Dedifferentiated amniotic fluid mesenchymal stem cell (primary cell): ENCODE data around the gene IL16.
"Not testable (repeated sequence)": the region's sequence is repeated elsewhere in the genome, so short reads cannot be mapped to it uniquely, and the experiment has no call there.

Experiments
- DNase-seq: peaks from one replicate; pipeline ENCODE4 v3.0.0-alpha.2; 2016; ENCODE audit errors: extremely low spot score

The IL16 gene

GRCh38 chr15:81337713-81338157 is 141.1 kb downstream of the IL16 start:
- DNase-seq, result no peak

- DNase-seq, result peak; percentile 76
These were observed 141.7 kb downstream of the IL16 start for GRCh38 chr15:81338170-81339007.

DNA sequence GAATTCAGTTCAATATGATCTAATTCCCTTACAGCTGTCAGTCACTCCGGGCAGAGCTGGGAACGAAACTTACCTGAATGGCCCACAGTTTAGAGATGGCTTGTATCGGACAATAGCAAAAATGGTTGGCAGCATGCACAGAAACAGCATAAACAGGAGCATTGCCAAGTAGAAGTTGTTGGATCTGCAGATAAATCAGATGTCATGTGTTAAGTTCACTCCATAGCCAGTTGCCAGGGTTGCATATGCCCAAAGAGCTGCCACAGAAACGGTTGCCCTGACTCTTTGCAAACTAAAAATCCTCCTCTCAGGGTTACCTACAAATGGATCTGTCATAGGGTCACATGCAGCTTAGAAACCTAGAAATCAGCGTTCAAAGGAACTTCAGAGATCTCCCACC is 142.6 kb downstream of the IL16 start:
- no peak for DNase-seq

DNA sequence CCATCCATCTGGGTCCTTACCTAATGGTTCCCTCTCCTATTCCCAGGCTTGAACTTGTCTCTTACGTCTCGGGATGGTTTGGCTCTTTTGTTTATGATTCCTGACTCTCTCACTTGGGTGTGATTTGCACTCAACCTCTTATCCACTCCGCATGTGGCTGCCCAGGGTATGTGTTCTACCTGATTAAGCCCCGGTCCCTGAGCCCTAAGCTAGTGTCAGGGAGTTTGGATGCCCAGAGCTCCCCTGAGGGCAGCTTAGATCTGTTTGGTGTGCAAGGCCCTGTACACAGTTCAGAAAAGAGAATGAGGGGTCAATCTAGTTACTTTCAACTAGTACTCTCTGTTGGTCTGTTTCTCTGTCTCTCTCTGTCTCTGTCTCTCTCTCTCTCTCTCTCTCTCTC is 143.2 kb downstream of the IL16 start:
- DNase-seq, result no peak

DNA sequence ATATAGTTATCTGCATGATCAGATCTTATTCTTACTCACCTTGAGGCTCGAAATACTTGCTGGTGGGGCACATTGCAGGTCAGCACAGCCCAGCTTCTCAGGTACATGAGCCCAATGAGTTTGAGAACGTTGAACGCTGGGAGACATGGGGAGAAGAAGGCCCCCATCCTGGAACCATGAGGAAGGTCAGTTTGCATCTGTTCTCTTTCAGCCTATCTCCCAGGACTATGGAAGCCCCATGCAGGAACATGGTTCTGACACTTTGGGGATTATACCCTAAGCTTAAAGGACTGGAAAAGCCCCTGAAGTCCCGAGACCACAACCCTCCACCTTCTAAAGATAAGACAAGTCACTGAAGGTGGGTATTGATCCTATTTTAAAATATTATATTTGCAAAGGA is 144.7 kb downstream of the IL16 start:
- DNase-seq, result no peak

DNA sequence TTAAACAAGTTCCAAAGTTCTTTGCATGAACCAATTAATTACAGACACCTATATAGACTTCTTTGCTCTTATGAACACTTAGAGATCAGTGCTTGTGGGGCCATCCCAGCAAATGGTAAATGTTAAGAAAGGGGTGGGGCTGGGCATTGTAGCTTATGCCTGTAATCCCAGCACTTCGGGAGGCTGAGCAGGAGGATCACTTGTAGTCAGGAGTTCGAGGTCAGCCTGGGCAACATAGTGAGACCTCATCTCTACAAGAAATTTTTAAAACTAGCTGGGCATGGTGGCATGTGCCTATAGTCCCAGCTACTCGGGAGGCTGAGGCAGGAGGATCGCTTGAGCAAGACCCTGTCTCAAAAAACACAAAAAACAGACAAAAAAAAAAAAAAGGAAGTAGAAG is 146.7 kb downstream of the IL16 start:
- DNase-seq, result no peak

DNA sequence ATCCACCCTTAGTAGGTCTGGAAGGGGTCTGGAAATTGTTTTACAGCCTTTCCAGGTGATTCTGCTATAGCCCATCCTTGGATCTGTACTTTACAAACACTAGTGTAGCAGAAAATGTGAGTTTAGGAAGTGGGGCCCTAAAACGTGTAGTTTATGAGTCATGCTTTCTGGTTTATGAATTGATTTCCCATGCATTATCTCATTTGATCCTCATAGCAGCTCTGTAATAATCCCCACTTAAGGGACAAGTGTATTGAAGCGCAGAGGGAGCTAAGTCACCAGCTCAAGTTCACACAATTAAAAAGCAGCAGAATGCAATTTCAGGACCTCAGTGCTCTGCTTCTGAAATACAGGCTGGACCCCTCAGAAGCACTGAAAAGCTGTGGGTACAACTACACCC is 149.9 kb downstream of the IL16 start:
- no peak for DNase-seq

- DNase-seq, result no peak
These were observed 151.2 kb downstream of the IL16 start for GRCh38 chr15:81347910-81348309.

GRCh38 chr15:81348691-81349090 is 152.0 kb downstream of the IL16 start:
- DNase-seq, result not testable (repeated sequence)

DNA sequence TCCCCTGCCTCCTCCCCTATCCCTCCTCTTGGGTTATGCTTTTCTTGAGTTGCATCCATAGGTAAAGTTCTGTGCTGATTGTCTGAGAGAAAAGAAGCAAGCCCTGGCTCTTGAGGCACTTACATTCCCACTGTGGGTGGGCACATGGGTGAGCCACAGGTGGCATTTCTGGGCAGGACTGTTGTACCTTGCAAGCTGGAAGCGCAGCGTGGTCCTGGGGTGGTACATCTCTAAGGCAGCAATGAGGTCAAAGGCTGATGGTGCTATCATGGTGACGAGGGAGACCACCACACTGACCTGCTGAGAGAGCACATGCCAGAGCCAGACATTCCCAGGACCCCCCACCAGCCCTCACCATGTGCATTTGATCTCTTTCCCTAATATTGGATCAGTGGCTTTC is 152.6 kb downstream of the IL16 start:
- DNase-seq, result no peak

DNA sequence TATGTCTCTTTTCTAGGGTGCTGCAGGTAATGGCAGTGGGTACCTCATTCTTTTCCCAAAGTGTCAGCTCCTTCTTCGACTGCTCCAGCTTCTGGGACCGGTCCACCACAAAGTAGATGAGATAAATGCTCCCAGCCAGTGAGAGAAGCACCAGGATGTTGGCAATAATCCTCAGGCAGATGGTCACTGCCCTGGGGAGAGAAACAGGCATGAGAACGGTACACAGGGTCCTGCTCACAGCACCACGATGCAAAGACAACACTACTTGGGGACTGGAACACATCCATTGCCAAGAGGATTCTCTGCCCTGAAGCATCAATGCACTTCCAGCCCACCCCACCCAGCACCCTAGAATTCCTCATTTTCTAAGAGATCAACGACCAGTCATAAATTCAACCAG is 155.0 kb downstream of the IL16 start:
- DNase-seq, result no peak

DNA sequence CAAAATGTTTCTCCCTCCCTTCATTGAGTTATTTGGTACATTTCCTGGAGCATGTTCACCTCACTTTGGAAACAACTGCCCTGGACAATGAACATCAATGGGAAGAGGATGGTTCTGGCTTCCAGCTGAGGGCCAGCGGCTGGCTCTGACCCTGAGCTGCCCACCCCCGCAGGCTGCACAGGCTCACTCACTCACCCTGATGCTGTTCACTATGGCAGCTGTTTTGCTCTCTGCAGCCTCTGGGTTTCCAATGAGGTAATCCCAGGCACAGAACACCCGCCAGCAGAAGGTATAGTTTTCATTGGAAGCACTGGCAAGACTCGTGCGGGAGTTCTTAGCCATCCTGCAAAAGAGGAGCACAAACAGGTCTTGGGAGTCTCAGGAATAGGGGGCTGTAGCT is 159.6 kb downstream of the IL16 start:
- DNase-seq, result no peak

GRCh38 chr15:81357180-81357686 is 160.6 kb downstream of the IL16 start:
- DNase-seq, result no peak

DNA sequence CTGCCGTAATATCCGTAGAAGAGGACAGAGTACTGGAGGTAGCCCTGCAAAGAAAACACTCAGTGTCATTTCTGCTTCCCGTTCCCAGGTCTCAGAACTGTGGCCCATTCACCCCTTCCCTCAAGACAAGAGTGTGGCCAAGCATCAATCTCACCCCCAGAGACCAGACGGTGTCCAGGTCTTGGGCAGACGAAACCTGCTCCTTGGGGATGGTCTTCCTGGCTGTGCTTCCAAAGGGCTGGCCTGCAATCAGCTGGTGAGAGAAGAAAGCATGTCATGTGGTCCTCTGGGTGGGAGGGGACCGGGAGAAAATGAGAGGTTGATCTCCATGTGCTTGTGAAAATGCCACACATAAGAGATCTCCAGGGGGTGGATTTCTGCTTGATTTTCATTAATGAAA is 161.6 kb downstream of the IL16 start:
- DNase-seq, result no peak

DNA sequence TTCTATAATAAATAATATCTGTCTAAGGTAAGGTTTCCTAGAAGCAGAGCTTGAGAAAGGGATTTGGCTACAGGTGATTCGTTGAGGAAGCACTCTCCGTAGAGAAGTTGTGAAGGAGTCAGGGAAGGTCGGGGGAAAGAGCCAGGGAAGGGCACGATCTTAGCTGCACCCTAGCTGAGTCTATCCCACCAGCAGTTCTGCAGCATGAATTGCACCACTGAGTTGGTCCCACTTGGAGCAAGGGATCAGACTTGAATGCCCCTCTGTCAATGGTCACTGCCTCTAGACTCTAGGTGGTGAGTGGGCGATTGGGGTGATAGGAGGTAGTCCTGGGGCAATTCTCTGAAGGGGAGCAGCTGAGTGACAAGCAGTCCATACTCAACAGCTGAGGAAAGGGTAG is 163.8 kb downstream of the IL16 start:
- DNase-seq, result no peak

- no peak for DNase-seq
These were observed 165.2 kb downstream of the IL16 start for GRCh38 chr15:81361891-81362290.

GRCh38 chr15:81362790-81363189 is 166.1 kb downstream of the IL16 start:
- no peak for DNase-seq

GRCh38 chr15:81363276-81363675 is 166.6 kb downstream of the IL16 start:
- DNase-seq, result no peak
